ENCODE data around the gene KLF17. TPM values are rescaled to one million over a fixed set of nuclear protein-coding genes. Genes with fewer than 3 reads are reported as not detected.

The KLF17 gene
- total and polyA plus RNA-seq, 2 of the 8 experiments (the other 6 are each of a cell fraction or from before 2014, with no cell fraction given): not detected

DNA sequence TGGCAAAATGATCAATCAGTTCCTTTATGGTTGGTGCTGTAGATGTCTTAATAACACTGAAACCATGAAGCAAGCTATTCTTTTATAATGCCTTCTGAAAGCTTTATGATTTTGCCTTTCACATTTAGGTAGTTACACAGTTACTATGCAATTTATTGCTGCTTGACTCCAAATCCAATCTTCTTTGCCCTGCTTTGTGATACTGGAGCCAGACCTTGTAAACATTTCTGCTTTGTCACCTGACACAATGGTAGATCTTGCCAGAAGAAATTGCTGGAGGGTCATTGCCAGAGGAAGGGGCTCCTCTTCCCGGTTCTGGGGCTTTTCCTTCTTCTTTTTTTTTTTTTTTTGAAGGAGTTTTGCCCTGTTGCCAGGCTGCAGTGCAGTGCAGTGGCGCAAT is 40.5 kb upstream of the KLF17 start (continued):
- TF ChIP-seq KDM4A (IDR thresholded peaks at IDR 0.05; ENCODE audit: low read depth, low read length, severe bottlenecking): no peak
- no peak for TF ChIP-seq TAF7 (optimal IDR thresholded peaks at IDR 0.05; ENCODE audit: borderline replicate concordance, low read depth, low read length)
- TF ChIP-seq BRCA1 (IDR thresholded peaks at IDR 0.05; ENCODE audit: low read depth, low read length): no peak

Measured in H1 (cell line).